NCI-H774 (cell line): ENCODE measurements around the gene WNT7B.
A peak's percentile ranks its signal among the peaks of the same experiment; 100 is the strongest.

ENCODE experiments used
- DNase-seq: peaks from one replicate; lab custom pipeline; 2025; lab: John Stamatoyannopoulos, UW

WNT7B gene

GRCh38 chr22:45995405-45996101 is 18.6 kb upstream of the WNT7B start:
- DNase-seq: no peak

GRCh38 chr22:45994491-45995404 is 17.8 kb upstream of the WNT7B start:
- DNase-seq: peak; percentile 7

DNA sequence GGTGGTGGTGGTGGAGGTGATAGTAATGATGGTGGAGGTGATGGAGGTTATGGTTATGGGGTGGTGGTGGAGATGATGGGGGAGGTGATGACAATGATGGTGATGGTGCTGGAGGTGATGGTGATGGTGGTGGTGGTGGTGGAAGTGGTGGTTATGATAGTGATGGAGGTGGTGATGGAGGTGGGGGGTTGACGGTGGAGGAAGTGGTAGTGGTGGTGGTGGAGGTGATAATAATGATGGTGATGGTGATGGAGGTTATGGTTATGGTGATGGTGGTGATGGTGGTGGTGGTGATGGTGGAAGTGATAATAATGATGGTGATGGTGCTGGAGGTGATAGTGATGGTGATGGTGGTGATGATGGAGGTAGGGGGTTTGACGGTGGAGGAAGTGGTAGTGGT is 16.9 kb upstream of the WNT7B start:
- DNase-seq: no peak

DNA sequence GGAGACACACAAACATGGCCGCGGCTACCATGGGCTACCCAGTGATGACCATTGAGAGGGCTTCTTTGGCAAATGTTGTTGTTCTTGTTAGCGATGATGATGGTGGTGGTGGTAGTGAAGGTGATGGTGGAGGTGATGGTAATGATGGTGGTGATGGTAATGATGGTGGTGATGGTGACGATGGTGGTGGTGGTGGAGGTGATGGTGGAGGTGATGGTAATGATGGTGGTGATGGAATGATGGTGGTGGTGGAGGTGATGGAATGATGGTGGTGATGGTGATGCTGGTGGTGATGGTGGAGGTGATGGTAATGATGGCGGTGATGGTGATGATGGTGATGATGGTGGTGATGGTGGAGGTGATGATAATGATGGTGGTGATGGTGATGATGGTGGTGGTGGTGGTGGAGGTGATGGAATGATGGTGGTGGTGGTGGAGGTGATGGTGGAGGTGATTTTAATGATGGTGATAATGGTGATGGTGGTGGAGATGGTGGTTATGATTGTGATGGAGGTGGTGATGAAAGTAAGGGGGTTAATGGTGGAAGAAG is 16.3 kb upstream of the WNT7B start:
- no peak for DNase-seq

GRCh38 chr22:45992737-45993136 is 15.8 kb upstream of the WNT7B start:
- DNase-seq: no peak

DNA sequence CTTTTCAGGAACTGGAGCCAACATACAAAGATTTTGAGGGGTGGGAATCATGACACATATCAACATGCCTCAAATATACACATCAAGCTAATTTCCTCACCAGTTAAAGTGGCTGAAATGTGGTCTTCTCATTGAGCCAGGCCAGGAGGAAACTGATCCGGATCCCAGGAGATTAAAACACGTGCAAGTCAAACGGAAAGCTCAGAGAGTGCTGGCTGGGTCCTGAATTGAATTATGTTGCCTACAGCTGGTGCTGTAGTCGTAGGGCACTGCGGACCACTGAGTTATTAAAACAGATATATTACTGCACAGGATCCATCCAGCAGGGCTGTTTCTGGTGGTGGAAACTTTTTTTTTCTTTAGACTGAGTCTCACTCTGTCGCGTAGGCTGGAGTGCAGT is 14.1 kb upstream of the WNT7B start:
- DNase-seq: no peak

- no peak for DNase-seq
These were observed 10.3 kb upstream of the WNT7B start for GRCh38 chr22:45987136-45987861.

DNA sequence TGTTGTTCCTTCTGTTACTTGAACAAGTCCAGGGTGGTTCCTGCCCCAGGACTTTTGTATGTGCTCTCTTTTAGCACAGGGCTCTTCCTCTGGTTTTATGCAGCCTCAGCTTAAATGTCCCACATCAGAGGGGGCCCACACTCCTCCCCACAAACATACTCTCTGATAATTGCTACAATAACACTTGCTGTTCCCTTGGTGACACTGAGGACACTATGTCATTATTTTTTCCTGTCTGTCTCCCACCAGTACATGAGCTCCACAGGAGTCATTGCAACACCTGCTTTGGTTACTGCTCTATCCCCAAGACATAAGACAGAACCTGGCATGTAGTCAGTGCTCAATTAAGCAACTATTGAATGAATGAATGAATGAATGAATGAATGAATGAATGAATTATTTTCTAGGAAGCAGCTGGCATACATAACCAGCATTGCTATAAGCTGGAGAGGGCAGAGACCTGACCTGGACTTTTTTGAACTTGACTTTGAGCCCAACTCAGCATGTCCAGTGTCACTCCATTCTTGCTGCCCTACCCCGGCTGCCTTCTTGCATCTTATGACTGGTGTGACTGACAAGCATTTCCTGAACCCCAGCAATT is 7.5 kb upstream of the WNT7B start:
- no peak for DNase-seq

DNA sequence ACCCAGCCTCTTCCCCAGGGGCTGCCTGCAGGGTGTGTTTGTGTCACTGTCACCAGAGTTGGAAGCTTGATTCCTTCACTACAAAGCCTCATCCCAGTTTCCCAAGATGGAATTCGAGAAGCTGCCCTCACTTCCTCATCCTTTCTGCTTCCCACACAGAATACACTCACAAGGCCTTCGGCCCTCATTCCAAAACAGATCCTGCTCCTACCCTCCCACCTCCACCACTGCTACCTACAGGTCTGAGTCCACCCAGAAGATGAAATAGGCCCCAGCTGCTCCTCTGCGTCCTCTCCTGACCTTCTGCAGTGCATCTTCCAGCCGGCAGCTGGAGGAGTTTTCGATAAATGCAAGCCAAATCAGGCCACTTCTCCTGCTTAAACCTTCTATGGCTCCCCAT is 6.8 kb upstream of the WNT7B start:
- no peak for DNase-seq

- no peak for DNase-seq
These were observed 3.8 kb upstream of the WNT7B start for GRCh38 chr22:45980761-45981160.

DNA sequence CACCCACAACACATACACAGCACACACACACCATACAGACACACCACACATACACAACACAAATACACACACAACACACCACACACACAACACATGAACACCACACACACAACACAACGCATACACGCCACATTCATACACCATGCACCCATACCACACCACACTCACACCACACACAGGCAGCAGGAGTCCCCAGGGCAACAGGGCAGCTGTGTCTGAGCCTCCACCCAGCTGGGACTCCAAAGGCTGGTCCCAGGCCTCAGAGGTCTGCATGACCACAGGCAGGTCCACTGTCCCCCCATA is 3.3 kb upstream of the WNT7B start:
- no peak for DNase-seq

- no peak for DNase-seq
These were observed 1.3 kb upstream of the WNT7B start for GRCh38 chr22:45978275-45978713.

GRCh38 chr22:45977551-45978274 is 751 bp upstream of the WNT7B start:
- DNase-seq: no peak

DNA sequence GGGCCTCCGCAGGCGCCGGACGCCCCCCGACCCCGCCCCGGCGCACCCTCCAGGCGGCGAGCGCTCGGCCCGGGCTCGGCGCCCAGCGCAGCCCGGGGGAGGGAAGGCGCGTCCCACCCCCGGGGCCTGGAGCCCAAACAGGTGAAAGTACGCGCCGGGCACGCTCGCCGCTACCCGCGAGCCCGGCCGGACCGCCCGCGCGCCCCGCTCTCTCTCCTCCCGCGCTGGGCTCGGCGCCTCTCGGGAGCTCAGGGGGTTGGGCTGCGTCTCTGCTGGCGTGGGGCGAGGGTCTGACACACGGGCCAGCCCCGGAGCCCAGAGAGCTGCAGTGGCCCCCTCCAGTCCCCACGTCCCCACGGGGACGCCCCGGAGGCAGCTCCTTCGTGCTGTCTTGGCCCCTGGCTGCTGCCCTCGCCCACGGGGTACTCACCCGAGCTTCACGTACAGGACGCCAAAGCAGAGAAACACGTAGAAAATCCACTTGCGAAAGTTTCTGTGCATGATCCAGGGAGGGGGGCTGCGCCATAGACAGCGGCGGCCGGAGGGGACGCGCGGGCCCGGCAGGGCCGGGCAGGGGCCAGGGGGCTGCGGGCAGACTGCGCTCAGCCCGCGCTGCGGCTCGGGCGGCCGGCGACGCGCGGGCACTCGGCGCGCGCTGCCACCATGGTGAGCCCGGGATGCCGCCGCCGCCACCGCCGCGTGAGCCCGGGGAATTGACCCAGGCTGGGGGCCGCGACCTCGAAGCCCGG is 534 bp downstream of the WNT7B start:
- no peak for DNase-seq

GRCh38 chr22:45975164-45976161 is 1.5 kb downstream of the WNT7B start:
- no peak for DNase-seq

GRCh38 chr22:45974498-45974897 is 2.5 kb downstream of the WNT7B start:
- no peak for DNase-seq

- no peak for DNase-seq
These were observed 4.1 kb downstream of the WNT7B start for GRCh38 chr22:45972889-45973253.

DNA sequence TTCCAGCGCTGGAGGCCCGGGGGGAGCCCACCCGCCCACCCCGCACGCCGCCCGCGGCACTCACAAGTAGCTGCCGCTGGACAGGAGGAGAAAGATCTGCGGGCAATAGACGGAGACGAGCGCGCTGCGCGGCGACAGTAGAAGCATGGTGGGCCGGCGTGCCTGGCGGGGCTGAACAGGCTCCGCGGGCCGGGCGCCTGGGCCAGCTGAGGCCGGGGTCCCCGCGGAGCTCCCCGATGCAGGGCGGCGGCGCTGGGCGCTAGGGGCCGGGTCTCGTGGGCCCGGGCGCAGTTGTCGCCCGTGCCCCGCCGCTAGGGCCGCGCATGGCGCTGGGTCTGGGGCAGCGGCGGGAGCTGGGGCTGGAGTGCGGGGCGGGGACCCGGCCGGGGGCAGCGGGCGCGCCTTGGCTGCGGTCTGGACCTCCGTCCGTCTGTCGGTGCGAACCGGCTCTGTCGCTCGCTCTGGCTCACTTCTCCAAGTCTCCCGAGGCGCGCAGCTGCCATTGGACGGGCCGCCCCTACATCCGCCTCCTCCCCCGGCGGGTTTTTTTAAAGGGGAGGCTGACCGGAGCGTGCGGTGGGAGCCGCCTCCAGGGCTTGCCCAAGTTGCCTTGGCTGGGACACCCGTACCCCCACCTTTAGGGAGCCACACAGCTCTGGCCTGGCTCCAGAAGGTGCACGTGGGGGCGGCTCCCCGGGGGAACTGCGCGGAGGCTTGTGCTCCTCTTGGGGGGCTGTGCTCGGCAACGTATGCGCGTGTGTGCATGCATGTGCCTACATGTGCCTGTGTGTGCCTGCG is 4.7 kb downstream of the WNT7B start:
- DNase-seq: no peak
